WTC11 (cell line): ENCODE results near the gene SEMA7A. TPM values are rescaled to one million over a fixed set of nuclear protein-coding genes. Genes with fewer than 3 reads are reported as not detected.

Source experiments
- ATAC-seq: fragments of 200-7000 bp; cut with Tn5 transposase; 2 replicates; pipeline ENCODE4 v1.10.0; 2021; ENCODE audit warnings: mild to moderate bottlenecking, moderate library complexity
- CTCF ChIA-PET: fragments of 300-600 bp; sonication (Branson Sonifier 250); formaldehyde crosslinking; loops from one replicate; lab custom pipeline; 2021; ENCODE audit warnings: antibody characterized with exemption; lab: Charles Lee
- POLR2A ChIA-PET: fragments of 350-600 bp; sonication (Branson Sonifier 250); formaldehyde crosslinking; loops from one replicate; lab custom pipeline; 2021; ENCODE audit warnings: antibody characterized with exemption; lab: Charles Lee
- DNase-seq: peaks from one replicate; pipeline ENCODE4 v3.0.0; 2021; ENCODE audit warnings: low spot score
- H3K27ac Mint-ChIP-seq: 2 replicates; pipeline ENCODE4 v1.8.0; 2021; ENCODE audit warnings: mixed read lengths
- H3K27me3 Mint-ChIP-seq: 2 replicates; pipeline ENCODE4 v1.8.0; 2021; ENCODE audit warnings: low read depth, mild to moderate bottlenecking, moderate library complexity, mixed read lengths
- H3K36me3 Mint-ChIP-seq: 2 replicates; pipeline ENCODE4 v1.8.0; 2021; ENCODE audit warnings: mixed read lengths
- H3K4me1 Mint-ChIP-seq: 2 replicates; pipeline ENCODE4 v1.8.0; 2022; ENCODE audit warnings: mixed read lengths
- H3K4me3 Mint-ChIP-seq: 2 replicates; pipeline ENCODE4 v1.8.0; 2021; ENCODE audit warnings: mild to moderate bottlenecking, moderate library complexity, mixed read lengths
- H3K9me3 Mint-ChIP-seq: 2 replicates; pipeline ENCODE4 v1.8.0; 2021; ENCODE audit warnings: mixed read lengths
- AR ChIP-seq: fragments of 250-450 bp; sonication (Bioruptor Pico); IDR thresholded peaks from 2 replicates; pipeline ENCODE4 v1.9.0; 2021; ENCODE audit warnings: mild to moderate bottlenecking
- CREB1 ChIP-seq: sonication (generic); formaldehyde crosslinking; IDR thresholded peaks from 2 replicates; pipeline ENCODE4 v1.8.0; 2023; ENCODE audit warnings: mild to moderate bottlenecking, missing genetic modification reagents
- FOXJ3 ChIP-seq: sonication (generic); formaldehyde crosslinking; IDR thresholded peaks from 2 replicates; pipeline ENCODE4 v1.9.0; 2021; ENCODE audit warnings: missing genetic modification reagents, mild to moderate bottlenecking, borderline replicate concordance
- FOXP1 ChIP-seq: sonication (generic); formaldehyde crosslinking; IDR thresholded peaks from 2 replicates; pipeline ENCODE4 v1.8.0; 2022; ENCODE audit warnings: missing genetic modification reagents, mild to moderate bottlenecking, moderate library complexity, borderline replicate concordance
- HMGA2 ChIP-seq: fragments of 250-450 bp; sonication (Bioruptor Pico); IDR thresholded peaks from 2 replicates; pipeline ENCODE4 v1.4.0; 2021; ENCODE audit warnings: mild to moderate bottlenecking, moderate library complexity
- NFATC4 ChIP-seq: fragments of 250-450 bp; sonication (Bioruptor Pico); IDR thresholded peaks from 2 replicates; pipeline ENCODE4 v1.9.0; 2021; ENCODE audit warnings: mild to moderate bottlenecking
- PREB ChIP-seq: sonication (generic); formaldehyde crosslinking; IDR thresholded peaks from 2 replicates; pipeline ENCODE4 v1.8.1; 2022; ENCODE audit warnings: mild to moderate bottlenecking, missing genetic modification reagents, moderate library complexity, borderline replicate concordance
- TEAD1 ChIP-seq: sonication (generic); formaldehyde crosslinking; IDR thresholded peaks from 2 replicates; pipeline ENCODE4 v1.8.0; 2022; ENCODE audit warnings: mild to moderate bottlenecking, missing genetic modification reagents
- ZBTB21 ChIP-seq: sonication (generic); formaldehyde crosslinking; IDR thresholded peaks from 2 replicates; pipeline ENCODE4 v1.8.1; 2023; ENCODE audit warnings: mild to moderate bottlenecking, missing genetic modification reagents, borderline replicate concordance
- ZBTB43 ChIP-seq: sonication (generic); formaldehyde crosslinking; IDR thresholded peaks from 2 replicates; pipeline ENCODE4 v1.8.1; 2023; ENCODE audit warnings: mild to moderate bottlenecking, missing genetic modification reagents
- ZNF138 ChIP-seq: sonication (generic); formaldehyde crosslinking; conservative IDR thresholded peaks from 2 replicates; pipeline ENCODE4 v1.8.1; 2022; ENCODE audit warnings: mild to moderate bottlenecking, moderate library complexity, missing genetic modification reagents
- ZNF396 ChIP-seq: fragments of 250-450 bp; sonication (Bioruptor Pico); IDR thresholded peaks from 2 replicates; pipeline ENCODE4 v1.8.0; 2021; ENCODE audit warnings: mild to moderate bottlenecking, moderate library complexity, borderline replicate concordance
- ZNF423 ChIP-seq: fragments of 250-450 bp; sonication (Bioruptor Pico); IDR thresholded peaks from 2 replicates; pipeline ENCODE4 v2.1.2; 2022; ENCODE audit warnings: mild to moderate bottlenecking, moderate library complexity
- ZNF671 ChIP-seq: fragments of 250-450 bp; sonication (Bioruptor Pico); IDR thresholded peaks from 2 replicates; pipeline ENCODE4 v1.8.0; 2021; ENCODE audit warnings: mild to moderate bottlenecking
- total RNA-seq: library from RNA; stranded (reverse); gene quantifications from 3 replicates; pipeline ENCODE4 v1.2.3, GENCODE V29; 2021
- TF ChIP-seq, protein P1 (sequence below): sonication (generic); formaldehyde crosslinking; IDR thresholded peaks from 2 replicates; pipeline ENCODE4 v1.8.1; 2023; ENCODE audit warnings: mild to moderate bottlenecking, missing genetic modification reagents, moderate library complexity
- TF ChIP-seq, protein P2 (sequence below): sonication (generic); formaldehyde crosslinking; IDR thresholded peaks from 2 replicates; pipeline ENCODE4 v1.8.0; 2022; ENCODE audit warnings: mild to moderate bottlenecking, missing genetic modification reagents
- TF ChIP-seq, protein P3 (sequence below): sonication (generic); formaldehyde crosslinking; IDR thresholded peaks from 2 replicates; pipeline ENCODE4 v1.8.0; 2022; ENCODE audit warnings: missing genetic modification reagents
- TF ChIP-seq, protein P4 (sequence below): sonication (generic); formaldehyde crosslinking; IDR thresholded peaks from 2 replicates; pipeline ENCODE4 v1.8.0; 2023; ENCODE audit warnings: missing genetic modification reagents

SEMA7A gene
- total RNA-seq, 1 experiment from 2014 or later, result 17.9 TPM

GRCh38 chr15:74422652-74423430, 10.9 kb downstream of the SEMA7A start:
- Mint-ChIP-seq H3K27ac (peak overlapping the region; percentile 71; the same call in 1 of the 2 replicates), H3K4me3 (no peak overlapping the region), H3K27me3 (no peaks in the 10 kb centered on the region), H3K9me3 (no peaks in the 10 kb centered on the region), H3K4me1 (peaks cover 37% of the 10 kb centered on the region), H3K36me3 (no peaks in the 10 kb centered on the region)
- CTCF ChIA-PET, result interaction anchor here (0.5 to 2.2 kb wide), 5 partner anchors 16 to 49 kb away, joined by 3 to 11 read pairs (median 5); no protein-coding TSS in a partner anchor
- TF ChIP-seq TEAD1 (CRISPR knock-in tag) (no peak), PREB (CRISPR knock-in tag) (no peak), CREB1 (CRISPR knock-in tag) (no peak), ZBTB43 (CRISPR knock-in tag) (no peak), ZNF138 (CRISPR knock-in tag) (no peak), HMGA2 (no peak)
- TF ChIP-seq, protein P1, sequence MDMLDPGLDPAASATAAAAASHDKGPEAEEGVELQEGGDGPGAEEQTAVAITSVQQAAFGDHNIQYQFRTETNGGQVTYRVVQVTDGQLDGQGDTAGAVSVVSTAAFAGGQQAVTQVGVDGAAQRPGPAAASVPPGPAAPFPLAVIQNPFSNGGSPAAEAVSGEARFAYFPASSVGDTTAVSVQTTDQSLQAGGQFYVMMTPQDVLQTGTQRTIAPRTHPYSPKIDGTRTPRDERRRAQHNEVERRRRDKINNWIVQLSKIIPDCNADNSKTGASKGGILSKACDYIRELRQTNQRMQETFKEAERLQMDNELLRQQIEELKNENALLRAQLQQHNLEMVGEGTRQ (CRISPR knock-in tag), result no peak
- POLR2A ChIA-PET, result no interaction called here
- DNase-seq (peak; percentile 37), ATAC-seq (peak; percentile 54)

GRCh38 chr15:74422265-74422651, 11.5 kb downstream of the SEMA7A start:
- Mint-ChIP-seq H3K4me1 (peaks cover 37% of the 10 kb centered on the region), H3K27ac (no peak overlapping the region), H3K9me3 (no peaks in the 10 kb centered on the region), H3K27me3 (no peaks in the 10 kb centered on the region), H3K4me3 (no peak overlapping the region), H3K36me3 (no peaks in the 10 kb centered on the region)
- DNase-seq (no peak), ATAC-seq (no peak)
- TF ChIP-seq FOXJ3 (CRISPR knock-in tag) (no peak), AR (CRISPR knock-in tag) (no peak), ZNF396 (CRISPR knock-in tag) (no peak), ZBTB21 (CRISPR knock-in tag) (no peak), ZNF138 (CRISPR knock-in tag) (no peak), ZNF423 (CRISPR knock-in tag) (no peak), ZNF671 (CRISPR knock-in tag) (no peak), HMGA2 (no peak), NFATC4 (CRISPR knock-in tag) (no peak), FOXP1 (no peak)
- TF ChIP-seq, protein P2, sequence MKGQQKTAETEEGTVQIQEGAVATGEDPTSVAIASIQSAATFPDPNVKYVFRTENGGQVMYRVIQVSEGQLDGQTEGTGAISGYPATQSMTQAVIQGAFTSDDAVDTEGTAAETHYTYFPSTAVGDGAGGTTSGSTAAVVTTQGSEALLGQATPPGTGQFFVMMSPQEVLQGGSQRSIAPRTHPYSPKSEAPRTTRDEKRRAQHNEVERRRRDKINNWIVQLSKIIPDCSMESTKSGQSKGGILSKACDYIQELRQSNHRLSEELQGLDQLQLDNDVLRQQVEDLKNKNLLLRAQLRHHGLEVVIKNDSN (CRISPR knock-in tag), result no peak
- TF ChIP-seq, protein P3, sequence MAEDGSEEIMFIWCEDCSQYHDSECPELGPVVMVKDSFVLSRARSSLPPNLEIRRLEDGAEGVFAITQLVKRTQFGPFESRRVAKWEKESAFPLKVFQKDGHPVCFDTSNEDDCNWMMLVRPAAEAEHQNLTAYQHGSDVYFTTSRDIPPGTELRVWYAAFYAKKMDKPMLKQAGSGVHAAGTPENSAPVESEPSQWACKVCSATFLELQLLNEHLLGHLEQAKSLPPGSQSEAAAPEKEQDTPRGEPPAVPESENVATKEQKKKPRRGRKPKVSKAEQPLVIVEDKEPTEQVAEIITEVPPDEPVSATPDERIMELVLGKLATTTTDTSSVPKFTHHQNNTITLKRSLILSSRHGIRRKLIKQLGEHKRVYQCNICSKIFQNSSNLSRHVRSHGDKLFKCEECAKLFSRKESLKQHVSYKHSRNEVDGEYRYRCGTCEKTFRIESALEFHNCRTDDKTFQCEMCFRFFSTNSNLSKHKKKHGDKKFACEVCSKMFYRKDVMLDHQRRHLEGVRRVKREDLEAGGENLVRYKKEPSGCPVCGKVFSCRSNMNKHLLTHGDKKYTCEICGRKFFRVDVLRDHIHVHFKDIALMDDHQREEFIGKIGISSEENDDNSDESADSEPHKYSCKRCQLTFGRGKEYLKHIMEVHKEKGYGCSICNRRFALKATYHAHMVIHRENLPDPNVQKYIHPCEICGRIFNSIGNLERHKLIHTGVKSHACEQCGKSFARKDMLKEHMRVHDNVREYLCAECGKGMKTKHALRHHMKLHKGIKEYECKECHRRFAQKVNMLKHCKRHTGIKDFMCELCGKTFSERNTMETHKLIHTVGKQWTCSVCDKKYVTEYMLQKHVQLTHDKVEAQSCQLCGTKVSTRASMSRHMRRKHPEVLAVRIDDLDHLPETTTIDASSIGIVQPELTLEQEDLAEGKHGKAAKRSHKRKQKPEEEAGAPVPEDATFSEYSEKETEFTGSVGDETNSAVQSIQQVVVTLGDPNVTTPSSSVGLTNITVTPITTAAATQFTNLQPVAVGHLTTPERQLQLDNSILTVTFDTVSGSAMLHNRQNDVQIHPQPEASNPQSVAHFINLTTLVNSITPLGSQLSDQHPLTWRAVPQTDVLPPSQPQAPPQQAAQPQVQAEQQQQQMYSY, result no peak
- TF ChIP-seq, protein P4, sequence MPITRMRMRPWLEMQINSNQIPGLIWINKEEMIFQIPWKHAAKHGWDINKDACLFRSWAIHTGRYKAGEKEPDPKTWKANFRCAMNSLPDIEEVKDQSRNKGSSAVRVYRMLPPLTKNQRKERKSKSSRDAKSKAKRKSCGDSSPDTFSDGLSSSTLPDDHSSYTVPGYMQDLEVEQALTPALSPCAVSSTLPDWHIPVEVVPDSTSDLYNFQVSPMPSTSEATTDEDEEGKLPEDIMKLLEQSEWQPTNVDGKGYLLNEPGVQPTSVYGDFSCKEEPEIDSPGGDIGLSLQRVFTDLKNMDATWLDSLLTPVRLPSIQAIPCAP (CRISPR knock-in tag), result no peak
- ChIA-PET CTCF (interaction anchor here (1.3 to 2.2 kb wide), 4 partner anchors 16 to 48 kb away, joined by 3 to 11 read pairs (median 6); no protein-coding TSS in a partner anchor), POLR2A (no interaction called here)
